Ectodermal cell (in vitro differentiated cells): ENCODE measurements around the gene PRSS16.

Experiments used
- H3K27ac ChIP-seq: 2 replicates; pipeline ENCODE4 v1.7.0; 2013; ENCODE audit warnings: mild to moderate bottlenecking, low read depth, low read length; ENCODE audit not compliant: insufficient read depth, poor library complexity, severe bottlenecking
- H3K27me3 ChIP-seq: 2 replicates; pipeline ENCODE4 v1.7.0; 2013; ENCODE audit warnings: mild to moderate bottlenecking, low read length; ENCODE audit not compliant: insufficient read depth, control insufficient read depth, poor library complexity, severe bottlenecking
- H3K36me3 ChIP-seq: one replicate; pipeline ENCODE4 v1.7.0; 2013; ENCODE audit warnings: low read length; ENCODE audit not compliant: control insufficient read depth, insufficient read depth
- H3K4me1 ChIP-seq: one replicate; pipeline ENCODE4 v1.7.0; 2013; ENCODE audit warnings: low read length; ENCODE audit not compliant: control insufficient read depth, insufficient read depth
- H3K4me3 ChIP-seq: 2 replicates; pipeline ENCODE4 v1.7.0; 2013; ENCODE audit warnings: low read depth, low read length, control low read depth; ENCODE audit not compliant: insufficient read depth
- H3K9me3 ChIP-seq: 2 replicates; pipeline ENCODE4 v1.7.0; 2013; ENCODE audit warnings: mild to moderate bottlenecking, low read length, moderate library complexity; ENCODE audit not compliant: control insufficient read depth
- WGBS, 2 experiments: methylation state at CpG; one replicate each; pipeline ENCODE4 v1.1.7; 2013; ENCODE audit warnings: missing lambda C conversion rate in 2 of 2; 5-methylcytosine and 5-hydroxymethylcytosine counted together

Gene PRSS16

GRCh38 chr6:27296106-27296783 is 48.7 kb downstream of the PRSS16 start:
- peak overlapping the region; percentile 55 for H3K4me3 ChIP-seq
- no peak overlapping the region for H3K27ac ChIP-seq
- H3K36me3 ChIP-seq = no peaks in the 10 kb centered on the region
- H3K4me1 ChIP-seq = no peaks in the 10 kb centered on the region
- peaks cover 72% of the 10 kb centered on the region for H3K27me3 ChIP-seq
- H3K9me3 ChIP-seq = no peaks in the 10 kb centered on the region
- WGBS, 2 experiments = 0 to 1% methylated on average over 26 to 27 of the region's 27 CpGs

GRCh38 chr6:27297484-27297856 is 50.0 kb downstream of the PRSS16 start:
- Histone ChIP-seq H3K36me3 (no peaks in the 10 kb centered on the region), H3K9me3 (no peaks in the 10 kb centered on the region), H3K4me3 (peak overlapping the region; percentile 27), H3K27ac (no peak overlapping the region), H3K27me3 (peaks cover 60% of the 10 kb centered on the region), H3K4me1 (no peaks in the 10 kb centered on the region)
- WGBS, 2 experiments = 15 to 23% methylated on average over 7 of the region's 7 CpGs

DNA sequence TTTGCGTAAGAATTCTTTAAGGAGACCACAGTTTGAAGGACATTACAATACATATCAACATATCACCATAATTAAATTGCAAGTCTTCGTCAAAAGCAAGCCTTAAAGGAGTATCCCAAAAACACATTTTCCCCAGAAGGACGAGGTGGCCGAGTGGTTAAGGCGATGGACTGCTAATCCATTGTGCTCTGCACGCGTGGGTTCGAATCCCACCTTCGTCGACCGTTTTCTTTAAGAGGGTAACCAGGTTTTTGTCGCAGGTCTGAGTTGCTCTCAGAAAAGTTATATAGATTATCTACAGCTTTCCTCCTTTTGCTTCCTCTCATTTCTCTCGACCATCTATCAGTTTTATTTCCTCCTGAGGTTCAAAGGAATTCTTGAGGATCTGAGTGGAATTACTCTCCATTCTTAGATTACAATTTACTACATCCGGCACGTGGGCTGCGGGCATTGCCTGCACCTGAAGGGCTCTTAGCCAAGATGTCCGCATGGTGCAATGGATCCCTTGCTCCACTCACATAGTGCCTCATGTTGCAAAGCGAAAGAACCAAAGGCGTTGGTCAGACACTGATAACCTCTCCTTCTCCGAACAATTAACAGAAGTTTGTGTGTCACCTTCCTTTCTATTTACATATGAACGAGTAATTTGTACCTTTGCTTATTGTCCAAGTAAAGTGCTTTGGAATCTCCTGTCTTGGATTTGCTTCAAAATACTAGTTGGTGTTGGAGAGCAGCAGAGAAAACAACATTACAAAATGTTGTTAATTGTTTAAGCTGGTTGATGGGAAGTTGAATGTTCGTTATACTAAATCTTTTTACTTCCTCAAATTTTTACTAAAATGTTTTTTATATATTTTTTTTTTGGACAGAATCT is 50.6 kb downstream of the PRSS16 start:
- Histone ChIP-seq H3K27ac (no peak overlapping the region), H3K36me3 (no peaks in the 10 kb centered on the region), H3K4me1 (no peaks in the 10 kb centered on the region), H3K27me3 (peaks cover 59% of the 10 kb centered on the region), H3K9me3 (no peaks in the 10 kb centered on the region), H3K4me3 (peak overlapping the region; percentile 27)
- 21 to 22% methylated on average over 20 to 21 of the region's 22 CpGs for WGBS, 2 experiments

DNA sequence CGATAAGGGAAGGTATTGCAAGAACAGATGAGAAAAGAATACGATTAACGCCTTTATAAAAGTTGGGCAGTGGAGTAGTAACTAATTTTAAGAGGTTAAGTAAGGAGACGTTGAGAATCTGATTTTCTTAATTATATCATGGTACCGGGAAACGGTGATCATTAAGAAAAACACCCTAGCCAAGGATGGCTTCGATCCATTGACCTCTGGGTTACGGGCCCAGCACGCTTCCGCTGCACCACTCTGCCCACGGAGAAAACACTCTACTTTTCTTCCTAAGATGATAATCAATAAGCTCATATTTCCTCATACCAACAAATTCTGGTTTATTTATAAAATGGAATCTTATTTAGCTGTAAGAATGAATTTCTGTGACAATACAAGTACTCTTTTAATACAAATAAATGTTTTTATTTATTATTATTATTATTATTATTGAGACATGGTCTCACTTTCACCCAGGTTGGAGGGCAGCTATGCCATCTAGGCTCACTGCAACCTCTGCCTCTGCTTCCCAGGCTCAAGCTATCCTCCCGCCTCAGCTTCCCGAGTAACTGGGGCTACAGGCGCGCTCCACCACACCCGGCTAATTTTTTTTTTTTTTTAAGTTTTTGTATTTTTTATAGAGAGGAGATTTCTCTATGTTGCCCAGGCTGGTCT is 56.2 kb downstream of the PRSS16 start:
- Histone ChIP-seq H3K36me3 (no peaks in the 10 kb centered on the region), H3K4me1 (no peaks in the 10 kb centered on the region), H3K9me3 (no peaks in the 10 kb centered on the region), H3K27me3 (peaks cover 40% of the 10 kb centered on the region), H3K4me3 (no peak overlapping the region), H3K27ac (no peak overlapping the region)
- 55 to 58% methylated on average over 16 of the region's 16 CpGs for WGBS, 2 experiments
